Stimulated activated CD4-positive, alpha-beta T cell treated with anti-CD3 and anti-CD28 coated beads, Interleukin-4, amount 100 ng/mL, for 48 hours (primary cell): Measurements from ENCODE around the gene BYSL.

ENCODE experiments used
- DNase-seq, 2 donors: peaks; one replicate each; pipeline ENCODE4 v3.0.0-alpha.2; 2020; ENCODE audit warnings: low read depth in 2 of 2

BYSL gene

DNA sequence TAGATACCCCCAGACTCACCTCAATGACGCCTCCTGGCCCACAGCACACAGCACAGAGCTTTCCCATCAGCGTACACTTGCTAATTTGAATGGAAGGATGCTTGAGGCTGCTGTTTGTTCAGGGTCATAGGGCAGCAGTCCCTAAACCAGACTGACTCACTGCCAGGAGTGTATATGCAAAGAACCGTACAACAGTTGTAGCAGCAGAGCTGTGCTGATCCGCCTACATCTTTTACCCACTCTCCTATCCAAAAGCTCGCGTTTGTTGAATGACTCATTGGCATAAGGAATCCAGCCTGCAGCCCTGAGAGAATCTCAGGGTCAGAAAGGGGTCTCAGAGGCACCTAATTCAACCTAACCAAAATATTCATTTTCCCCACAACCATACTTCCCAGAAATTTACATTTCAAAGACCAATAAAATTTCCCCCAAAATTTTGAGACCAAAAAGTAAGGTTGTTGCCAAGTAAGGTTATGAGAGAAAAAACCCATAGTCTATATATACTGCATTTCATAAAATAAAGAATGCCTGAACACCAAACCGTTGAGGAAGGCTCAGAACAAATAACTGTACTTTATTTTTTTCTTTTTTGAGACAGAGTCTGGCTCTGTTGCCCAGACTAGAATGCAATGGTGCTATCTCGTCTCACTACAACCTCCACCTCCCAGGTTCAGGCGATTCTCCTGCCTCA lies 55.6 kb downstream of the BYSL start:
- DNase-seq, result no peak
